GM18502 (cell line): ENCODE data around the gene NKG7.

Experiments used
- ATAC-seq: cut with Tn5 transposase; IDR thresholded peaks from one replicate; pipeline ENCODE4 v1.9.1; 2021; ENCODE audit warnings: mild to moderate bottlenecking; ENCODE audit not compliant: unreplicated experiment, poor library complexity

Gene NKG7

DNA sequence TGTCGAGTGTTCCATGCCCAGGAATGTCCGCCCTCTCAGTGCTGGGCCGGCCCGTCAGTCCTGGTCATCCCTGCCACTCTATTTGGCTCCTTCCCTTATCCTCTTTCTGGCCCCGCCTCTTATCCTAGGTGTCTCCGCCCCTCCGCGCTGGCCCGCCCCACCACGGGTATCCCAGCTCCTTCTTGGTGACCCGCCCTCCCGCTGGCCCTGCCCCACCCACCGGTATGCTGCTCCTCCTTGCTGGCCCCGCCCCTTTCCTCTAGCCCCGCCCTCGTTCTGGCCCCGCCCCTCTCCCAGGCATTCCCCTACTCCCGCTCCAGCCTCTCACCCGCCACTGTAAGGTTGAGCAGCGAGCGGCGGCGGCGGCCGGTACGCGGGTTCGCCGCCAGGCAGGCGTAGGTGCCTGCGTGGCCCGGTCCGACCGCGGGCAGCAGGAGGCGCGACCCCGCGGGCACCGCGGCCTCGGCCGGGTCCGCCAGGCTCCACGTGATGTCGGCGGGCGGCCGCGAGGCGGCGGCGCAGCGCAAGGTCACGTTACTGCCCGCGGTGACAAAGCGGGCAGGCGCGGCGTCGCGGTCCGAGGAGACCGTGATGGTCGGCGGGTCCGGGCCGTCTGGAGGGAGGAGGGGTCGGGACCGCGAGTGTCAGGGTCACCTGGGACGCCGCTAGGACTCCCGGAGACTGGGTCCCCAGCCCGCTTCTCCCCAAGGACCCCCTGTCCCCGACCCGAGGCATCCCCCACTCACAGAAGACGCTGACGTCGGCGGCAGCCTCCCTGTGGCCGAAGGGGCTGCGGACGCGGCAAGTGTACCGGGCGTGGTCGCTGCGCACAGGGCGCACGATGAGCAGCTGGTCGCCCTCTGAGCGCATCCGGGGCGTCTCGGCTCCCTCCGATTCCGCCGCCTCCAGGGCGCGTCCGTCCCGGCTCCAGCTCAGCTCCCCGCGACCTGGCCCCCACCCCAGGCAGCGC lies 32.5 kb downstream of the NKG7 start:
- peak; percentile 70 for ATAC-seq

DNA sequence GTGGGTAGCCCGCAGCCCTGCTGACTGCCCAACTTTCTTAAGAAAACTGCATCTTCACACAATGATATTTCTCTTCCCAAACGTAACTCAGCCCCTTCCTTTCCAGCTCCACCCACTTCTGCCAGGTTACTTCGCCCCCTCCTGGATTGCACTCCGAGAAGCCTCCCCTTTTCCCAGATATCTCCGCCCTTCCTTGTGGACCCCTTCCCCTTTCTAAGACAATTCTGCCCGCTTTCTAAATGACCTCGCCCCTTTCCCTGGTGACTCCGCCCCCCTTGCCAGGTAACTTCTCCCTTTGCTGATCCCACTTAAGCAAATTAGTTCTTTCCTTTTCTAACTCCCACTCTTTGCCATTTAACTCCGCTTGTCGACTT lies 33.2 kb downstream of the NKG7 start:
- ATAC-seq: no peak

DNA sequence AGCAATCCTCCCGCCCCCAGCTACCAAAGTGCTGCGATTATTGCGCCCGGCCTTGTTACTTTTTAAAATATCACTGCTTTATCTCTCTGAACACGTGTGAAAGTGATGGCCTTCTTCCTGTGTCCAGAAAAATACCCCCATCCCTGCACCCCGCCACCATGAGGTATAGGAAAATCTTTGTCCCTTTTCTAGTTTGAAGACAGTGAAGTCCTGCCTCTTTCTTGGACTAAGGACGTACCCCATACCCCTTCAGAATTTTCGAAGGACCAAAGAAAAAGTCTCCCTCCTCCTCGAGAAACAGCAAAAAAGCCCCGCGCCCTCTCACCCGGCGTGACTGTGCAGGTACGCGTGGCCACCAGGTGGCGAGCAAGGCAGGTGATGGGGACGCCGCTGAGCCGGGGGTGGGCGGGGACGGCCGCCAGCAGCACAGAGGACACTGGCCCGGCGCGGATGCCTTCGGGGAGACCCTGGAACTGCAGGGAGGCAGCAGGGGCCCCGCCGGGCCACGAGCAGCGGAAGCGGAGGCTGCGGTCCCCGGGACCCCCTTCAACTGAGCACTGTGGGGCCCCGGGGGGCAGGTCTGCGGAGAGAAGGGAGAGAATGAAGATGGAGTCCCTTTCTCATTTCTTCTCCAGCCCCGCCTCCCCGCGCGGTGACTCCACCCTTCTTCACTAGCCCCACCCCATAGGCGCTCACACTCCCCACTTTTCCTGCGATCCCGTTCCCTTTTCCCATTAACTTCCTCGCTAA lies 33.7 kb downstream of the NKG7 start:
- peak; percentile 59 for ATAC-seq

- ATAC-seq: no peak
These were observed 34.4 kb downstream of the NKG7 start for GRCh38 chr19:51337861-51338562.

- no peak for ATAC-seq
These were observed 35.2 kb downstream of the NKG7 start for GRCh38 chr19:51337141-51337860.

GRCh38 chr19:51333836-51334460 lies 38.5 kb downstream of the NKG7 start:
- ATAC-seq: no peak

- ATAC-seq: no peak
These were observed 40.7 kb downstream of the NKG7 start for GRCh38 chr19:51331716-51332115.

DNA sequence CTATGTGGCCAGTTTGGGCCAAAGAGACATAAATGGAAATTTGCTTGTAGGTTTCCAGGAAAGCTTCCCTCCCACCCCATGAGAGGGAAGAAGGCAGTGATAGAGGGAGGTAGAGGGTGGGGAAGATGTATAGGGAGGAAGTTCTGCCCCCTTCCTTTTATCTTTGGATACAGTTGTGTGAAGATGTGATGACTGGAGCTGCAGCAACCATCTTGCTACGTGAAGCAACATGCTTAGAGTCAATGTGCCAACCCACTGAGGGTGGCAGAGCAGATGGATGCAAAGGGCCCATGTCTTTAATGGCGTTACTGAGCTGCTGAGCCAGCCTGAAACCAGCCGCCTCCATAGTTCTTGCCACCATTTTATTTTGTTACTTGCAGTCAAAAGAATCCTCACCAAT lies 41.3 kb downstream of the NKG7 start:
- ATAC-seq: no peak

- ATAC-seq: no peak
These were observed 42.1 kb downstream of the NKG7 start for GRCh38 chr19:51330366-51330765.

- no peak for ATAC-seq
These were observed 43.0 kb downstream of the NKG7 start for GRCh38 chr19:51329411-51329810.

- ATAC-seq: no peak
These were observed 45.1 kb downstream of the NKG7 start for GRCh38 chr19:51327066-51328001.

GRCh38 chr19:51326216-51327065 lies 46.0 kb downstream of the NKG7 start:
- no peak for ATAC-seq

GRCh38 chr19:51325161-51325976 lies 47.1 kb downstream of the NKG7 start:
- ATAC-seq: no peak

GRCh38 chr19:51324167-51324481 lies 48.3 kb downstream of the NKG7 start:
- ATAC-seq: no peak

- ATAC-seq: no peak
These were observed 48.8 kb downstream of the NKG7 start for GRCh38 chr19:51323481-51324166.

DNA sequence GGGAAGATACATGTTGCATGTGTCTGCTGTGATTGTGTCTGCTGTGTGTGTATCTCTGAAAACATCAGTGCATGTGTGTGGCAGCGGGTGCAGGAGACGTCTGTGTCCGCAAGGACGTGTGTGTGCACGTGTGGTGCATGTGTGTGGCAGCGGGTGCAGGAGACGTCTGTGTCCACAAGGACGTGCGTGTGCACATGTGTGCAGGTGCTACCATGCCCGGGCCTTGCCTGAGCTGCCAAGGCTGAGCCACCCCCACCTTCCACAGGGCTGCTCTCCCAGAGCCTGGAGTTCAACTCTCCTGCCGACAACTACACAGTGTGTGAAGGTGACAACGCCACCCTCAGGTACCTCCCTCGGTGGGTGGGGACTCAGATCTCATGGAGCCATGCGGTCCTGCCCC lies 50.7 kb downstream of the NKG7 start:
- no peak for ATAC-seq
